ENCODE data around the gene TOP3B. TPM values are rescaled to one million over a fixed set of nuclear protein-coding genes. Genes with fewer than 3 reads are reported as not detected.

Gene TOP3B
- total RNA-seq, 2 experiments from 2014 or later: 82.6 to 98.7 TPM

GRCh38 chr22:22005945-22006595 lies 23.5 kb upstream of the TOP3B start:
- Histone ChIP-seq H3K9me2 (ENCODE audit: insufficient read depth, low read length) (no peaks in the 10 kb centered on the region), H3K36me3 (ENCODE audit: insufficient read depth, low read length) (peaks cover 23% of the 10 kb centered on the region; the same call in 1 of the 2 replicates), H3K27ac (ENCODE audit: low read depth, low read length, poor library complexity, severe bottlenecking) (no peak overlapping the region), H3K4me1 (ENCODE audit: insufficient read depth, low read length, poor library complexity, severe bottlenecking) (no peaks in the 10 kb centered on the region), H4K20me1 (ENCODE audit: insufficient read depth, low read length) (no peaks in the 10 kb centered on the region), H3K79me2 (ENCODE audit: insufficient read depth, low read depth, low read length) (no peaks in the 10 kb centered on the region), H3K4me3 (ENCODE audit: low read depth, low read length, poor library complexity, severe bottlenecking) (no peak overlapping the region), H2AFZ (ENCODE audit: low read length) (no peak overlapping the region), H3K9me3 (ENCODE audit: low read length) (no peaks in the 10 kb centered on the region), H3K4me2 (ENCODE audit: low read length) (no peak overlapping the region)
- ChIA-PET CTCF (ENCODE audit: unreplicated experiment) (interaction anchor here (0.5 kb wide), 1 partner anchor 60 kb away, joined by 3 read pairs; no protein-coding TSS in a partner anchor), POLR2A (interaction anchor here (0.8 to 1.0 kb wide), 2 partner anchors 25 to 153 kb away, joined by 4 read pairs; no protein-coding TSS in a partner anchor)
- intact Hi-C loops (cut with micrococcal nuclease; ENCODE audit: unreplicated experiment): no loop called here
- TF ChIP-seq, protein P1, sequence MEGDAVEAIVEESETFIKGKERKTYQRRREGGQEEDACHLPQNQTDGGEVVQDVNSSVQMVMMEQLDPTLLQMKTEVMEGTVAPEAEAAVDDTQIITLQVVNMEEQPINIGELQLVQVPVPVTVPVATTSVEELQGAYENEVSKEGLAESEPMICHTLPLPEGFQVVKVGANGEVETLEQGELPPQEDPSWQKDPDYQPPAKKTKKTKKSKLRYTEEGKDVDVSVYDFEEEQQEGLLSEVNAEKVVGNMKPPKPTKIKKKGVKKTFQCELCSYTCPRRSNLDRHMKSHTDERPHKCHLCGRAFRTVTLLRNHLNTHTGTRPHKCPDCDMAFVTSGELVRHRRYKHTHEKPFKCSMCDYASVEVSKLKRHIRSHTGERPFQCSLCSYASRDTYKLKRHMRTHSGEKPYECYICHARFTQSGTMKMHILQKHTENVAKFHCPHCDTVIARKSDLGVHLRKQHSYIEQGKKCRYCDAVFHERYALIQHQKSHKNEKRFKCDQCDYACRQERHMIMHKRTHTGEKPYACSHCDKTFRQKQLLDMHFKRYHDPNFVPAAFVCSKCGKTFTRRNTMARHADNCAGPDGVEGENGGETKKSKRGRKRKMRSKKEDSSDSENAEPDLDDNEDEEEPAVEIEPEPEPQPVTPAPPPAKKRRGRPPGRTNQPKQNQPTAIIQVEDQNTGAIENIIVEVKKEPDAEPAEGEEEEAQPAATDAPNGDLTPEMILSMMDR (conservative IDR thresholded peaks at IDR 0.05; ENCODE audit: low read length): no peak
- TF ChIP-seq EZH2phosphoT487 (IDR thresholded peaks at IDR 0.05; ENCODE audit: borderline replicate concordance, low read depth, low read length): no peak
- no peak for DNase-seq (ENCODE audit: low spot score)
- BruUV-seq (replicated peaks): no TSS peak

GRCh38 chr22:22003233-22003632 lies 20.6 kb upstream of the TOP3B start:
- H2AFZ ChIP-seq (ENCODE audit: low read length): no peak overlapping the region
- no TSS peak for BruUV-seq (replicated peaks)
- no peak overlapping the region for H3K27ac ChIP-seq (ENCODE audit: low read depth, low read length, poor library complexity, severe bottlenecking)
- H3K4me3 ChIP-seq (ENCODE audit: low read depth, low read length, poor library complexity, severe bottlenecking): no peak overlapping the region
- CTCF ChIA-PET (ENCODE audit: unreplicated experiment): no interaction called here
- H3K4me1 ChIP-seq (ENCODE audit: insufficient read depth, low read length, poor library complexity, severe bottlenecking): no peaks in the 10 kb centered on the region
- H3K79me2 ChIP-seq (ENCODE audit: insufficient read depth, low read depth, low read length): no peaks in the 10 kb centered on the region
- TF ChIP-seq EZH2phosphoT487 (IDR thresholded peaks at IDR 0.05; ENCODE audit: borderline replicate concordance, low read depth, low read length): no peak
- TF ChIP-seq, protein P1 (conservative IDR thresholded peaks at IDR 0.05; ENCODE audit: low read length): no peak
- no peaks in the 10 kb centered on the region for H3K9me3 ChIP-seq (ENCODE audit: low read length)
- no peaks in the 10 kb centered on the region for H3K9me2 ChIP-seq (ENCODE audit: insufficient read depth, low read length)
- intact Hi-C loops (cut with micrococcal nuclease; ENCODE audit: unreplicated experiment): no loop called here
- H3K4me2 ChIP-seq (ENCODE audit: low read length): no peak overlapping the region
- no peak for DNase-seq (ENCODE audit: low spot score)
- POLR2A ChIA-PET: interaction anchor here (1.3 kb wide), 1 partner anchor 19 kb away, joined by 3 read pairs; no protein-coding TSS in a partner anchor
- H3K36me3 ChIP-seq (ENCODE audit: insufficient read depth, low read length): no peaks in the 10 kb centered on the region
- H4K20me1 ChIP-seq (ENCODE audit: insufficient read depth, low read length): no peaks in the 10 kb centered on the region

- Histone ChIP-seq H4K20me1 (ENCODE audit: insufficient read depth, low read length) (no peaks in the 10 kb centered on the region), H3K4me2 (ENCODE audit: low read length) (no peak overlapping the region), H3K9me3 (ENCODE audit: low read length) (no peaks in the 10 kb centered on the region), H3K36me3 (ENCODE audit: insufficient read depth, low read length) (no peaks in the 10 kb centered on the region), H3K9me2 (ENCODE audit: insufficient read depth, low read length) (no peaks in the 10 kb centered on the region), H3K4me1 (ENCODE audit: insufficient read depth, low read length, poor library complexity, severe bottlenecking) (no peaks in the 10 kb centered on the region), H2AFZ (ENCODE audit: low read length) (no peak overlapping the region), H3K4me3 (ENCODE audit: low read depth, low read length, poor library complexity, severe bottlenecking) (no peak overlapping the region), H3K79me2 (ENCODE audit: insufficient read depth, low read depth, low read length) (no peaks in the 10 kb centered on the region), H3K27ac (ENCODE audit: low read depth, low read length, poor library complexity, severe bottlenecking) (no peak overlapping the region)
- CTCF ChIA-PET (ENCODE audit: unreplicated experiment): no interaction called here
- DNase-seq (ENCODE audit: low spot score): no peak
- TF ChIP-seq, protein P1 (conservative IDR thresholded peaks at IDR 0.05; ENCODE audit: low read length): no peak
- no peak for TF ChIP-seq EZH2phosphoT487 (IDR thresholded peaks at IDR 0.05; ENCODE audit: borderline replicate concordance, low read depth, low read length)
- no TSS peak for BruUV-seq (replicated peaks)
- intact Hi-C loops (cut with micrococcal nuclease; ENCODE audit: unreplicated experiment): no loop called here
- POLR2A ChIA-PET: interaction anchor here (0.6 to 1.3 kb wide), 2 partner anchors 20 to 1885 kb away, joined by 3 read pairs; no protein-coding TSS in a partner anchor
These were observed 20.0 kb upstream of the TOP3B start for GRCh38 chr22:22002526-22003055.
